ENCODE results near the gene IFNW1.
"Not testable (repeated sequence)": the region's sequence is repeated elsewhere in the genome, so short reads cannot be mapped to it uniquely, and the experiment has no call there.

The IFNW1 gene
- 0 reads per million in 3 experiments for total RNA-seq

GRCh38 chr9:21141427-21141882 is at the start of gene IFNW1:
Gene IFNW1, minus strand, starts transcription at chr9:21141832. Its CDS starts 262 bp downstream, at chr9:21141570.
- DNase-seq, result no peak

DNA sequence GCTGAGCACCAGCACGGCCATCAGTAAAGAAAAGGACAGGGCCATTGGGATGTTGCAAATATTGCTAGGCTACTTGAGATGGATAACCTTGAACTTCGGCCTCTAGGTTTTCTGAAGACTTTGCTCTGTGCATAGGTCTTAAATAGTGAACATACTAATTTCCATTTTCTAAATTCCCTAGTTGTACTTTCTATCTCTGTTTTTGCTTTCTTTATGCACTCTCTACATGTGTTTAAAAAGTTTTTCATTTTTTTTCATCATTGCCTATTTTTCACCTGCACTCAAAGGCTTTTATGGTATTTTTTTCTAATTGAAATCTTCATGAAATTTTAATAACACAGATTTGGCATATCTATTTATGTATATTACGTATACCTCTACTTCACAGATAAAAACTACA is 45.9 kb upstream of the IFNW1 start, which contains the start of gene IFNA4:
Gene IFNA4, minus strand, starts transcription at position 101 of the 400 bp plus-strand sequence. Its CDS starts 56 bp downstream, at position 45.
- not testable (repeated sequence) for DNase-seq

GRCh38 chr9:21182810-21183736 is 41.4 kb upstream of the IFNW1 start:
- peak; percentile 16 for DNase-seq

- no peak for DNase-seq
These were observed 33.0 kb upstream of the IFNW1 start for GRCh38 chr9:21174671-21175070.

DNA sequence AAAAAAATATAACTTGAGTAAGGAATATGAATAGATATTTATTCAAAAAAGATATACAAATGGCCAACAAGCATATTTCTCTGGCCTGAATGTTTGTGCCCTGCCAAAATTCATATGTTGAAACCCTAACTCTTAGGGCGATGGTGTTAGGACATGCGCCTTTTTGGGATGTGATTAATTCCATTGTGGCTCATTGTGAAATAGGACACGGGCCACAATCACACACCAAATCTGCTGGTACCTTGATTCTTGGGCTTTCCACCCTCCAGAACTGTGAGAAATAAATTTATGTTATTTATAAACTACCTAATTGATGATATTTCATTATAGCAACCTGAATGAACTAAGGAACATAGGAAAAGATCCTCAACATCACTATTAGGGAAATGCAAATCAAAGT is 30.5 kb upstream of the IFNW1 start:
- DNase-seq, result no peak

GRCh38 chr9:21171351-21171750 is 29.7 kb upstream of the IFNW1 start:
- no peak for DNase-seq

- not testable (repeated sequence) for DNase-seq
These were observed 24.9 kb upstream of the IFNW1 start, which contains the start of gene IFNA21 for GRCh38 chr9:21166560-21166959. Gene IFNA21, minus strand, starts transcription at chr9:21166660. Its CDS starts 48 bp downstream, at chr9:21166612.

DNA sequence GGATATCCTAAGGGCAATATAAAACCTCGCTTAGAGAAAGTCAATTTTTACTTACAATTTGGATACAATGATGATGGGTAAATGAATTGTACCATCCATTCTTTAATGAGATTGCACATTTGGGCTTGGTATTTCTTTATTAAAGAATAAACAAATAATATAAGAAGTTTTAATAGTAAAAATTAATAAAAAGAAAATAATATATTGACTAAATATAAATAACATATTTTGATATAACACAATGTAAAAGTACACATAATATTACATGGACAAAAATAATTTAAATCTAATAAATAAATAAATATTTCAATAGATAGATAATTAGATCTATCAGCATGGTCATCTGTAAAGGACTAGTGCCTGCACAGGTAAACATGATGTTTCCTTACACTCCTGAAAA is 23.9 kb upstream of the IFNW1 start:
- no peak for DNase-seq

DNA sequence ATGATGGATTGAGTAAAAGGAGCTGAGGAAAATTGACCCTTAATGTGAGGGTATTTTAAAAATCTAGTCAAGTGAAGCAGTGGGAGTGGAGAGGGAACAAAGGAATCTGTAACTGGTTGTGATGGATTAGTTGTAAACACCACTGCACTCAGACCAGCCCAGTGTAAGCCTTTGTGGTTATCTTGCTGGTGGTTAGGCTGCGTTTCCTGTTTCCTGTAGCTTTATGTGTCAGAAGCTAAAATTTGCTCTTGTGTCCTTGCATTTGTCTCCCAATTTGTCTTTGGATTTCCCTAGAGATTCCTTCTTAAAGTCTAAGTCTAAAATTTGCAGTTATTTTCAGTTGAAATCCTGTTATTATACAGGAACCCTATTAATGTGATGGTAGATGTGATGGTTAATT is 18.5 kb upstream of the IFNW1 start:
- DNase-seq, result peak; percentile 41

- no peak for DNase-seq
These were observed 13.9 kb upstream of the IFNW1 start for GRCh38 chr9:21155501-21155900.

DNA sequence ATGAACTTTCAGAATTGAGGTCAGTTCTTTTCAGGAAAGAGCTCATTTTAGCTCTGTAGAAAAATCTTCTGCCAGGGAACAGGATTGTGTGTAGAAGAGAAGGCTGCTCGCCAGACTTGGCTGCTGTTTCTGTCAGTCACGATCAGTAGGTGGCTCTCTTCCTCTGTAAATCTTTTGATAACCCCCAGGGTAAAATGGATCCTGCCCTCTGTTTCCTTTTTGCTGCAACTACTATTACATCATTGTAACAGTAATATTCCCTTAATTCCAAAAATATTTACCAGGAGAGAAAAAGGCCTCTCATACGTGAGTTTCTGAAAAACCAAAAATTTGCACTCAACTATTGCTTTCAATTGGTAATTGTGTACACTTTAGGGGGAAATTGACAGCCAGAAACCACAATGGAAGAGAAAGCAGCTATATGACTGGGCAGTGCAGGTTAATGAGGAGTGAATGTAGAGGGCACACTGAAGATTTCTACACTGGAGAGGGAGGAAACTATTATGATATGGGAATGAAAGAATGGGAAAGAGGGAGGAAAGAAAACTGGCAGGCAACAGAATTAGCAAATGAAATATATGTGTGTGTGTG is 12.5 kb upstream of the IFNW1 start:
- DNase-seq, result peak; percentile 2

GRCh38 chr9:21153336-21154017 is 11.8 kb upstream of the IFNW1 start:
- DNase-seq, result no peak

DNA sequence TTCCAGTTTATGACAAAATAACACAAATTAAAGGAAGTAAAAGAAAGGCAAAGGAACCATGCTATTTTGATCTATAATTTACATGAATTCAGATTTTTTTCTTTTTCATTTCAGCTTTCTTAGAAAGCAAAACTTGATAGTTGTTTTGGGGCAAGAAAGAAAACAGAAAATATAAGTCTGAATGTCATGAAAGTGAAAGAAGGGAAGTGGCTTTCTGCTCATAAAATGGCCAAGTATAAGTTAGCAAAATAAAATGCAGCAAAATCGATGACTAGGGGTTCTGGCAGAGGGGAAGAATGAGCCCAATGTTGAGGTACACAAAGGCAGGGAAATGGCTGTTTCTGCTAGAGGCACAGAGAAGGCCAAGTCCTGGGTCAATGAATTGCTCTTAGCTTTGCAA is 3.0 kb upstream of the IFNW1 start:
- DNase-seq, result no peak

DNA sequence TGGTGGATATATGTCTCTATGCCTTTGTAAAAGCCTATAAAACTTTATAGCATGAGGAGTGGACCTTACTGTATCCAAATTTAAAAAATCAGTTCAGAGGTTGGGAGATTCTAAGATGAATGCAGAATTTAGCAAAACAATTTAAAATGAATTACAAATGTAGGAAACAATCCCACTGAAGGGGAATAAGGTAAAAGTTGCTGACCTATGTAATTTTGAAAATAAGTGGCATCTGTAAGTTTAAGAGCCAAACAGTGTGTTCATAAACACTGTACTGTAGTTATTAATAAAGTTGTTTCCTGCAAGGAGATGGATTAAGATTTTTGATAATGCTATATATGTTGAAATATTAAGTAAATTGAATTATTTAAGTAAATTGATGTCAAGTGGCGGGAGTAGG is 4.6 kb downstream of the IFNW1 start:
- DNase-seq, result no peak

- no peak for DNase-seq
These were observed 5.9 kb downstream of the IFNW1 start for GRCh38 chr9:21135736-21136135.

DNA sequence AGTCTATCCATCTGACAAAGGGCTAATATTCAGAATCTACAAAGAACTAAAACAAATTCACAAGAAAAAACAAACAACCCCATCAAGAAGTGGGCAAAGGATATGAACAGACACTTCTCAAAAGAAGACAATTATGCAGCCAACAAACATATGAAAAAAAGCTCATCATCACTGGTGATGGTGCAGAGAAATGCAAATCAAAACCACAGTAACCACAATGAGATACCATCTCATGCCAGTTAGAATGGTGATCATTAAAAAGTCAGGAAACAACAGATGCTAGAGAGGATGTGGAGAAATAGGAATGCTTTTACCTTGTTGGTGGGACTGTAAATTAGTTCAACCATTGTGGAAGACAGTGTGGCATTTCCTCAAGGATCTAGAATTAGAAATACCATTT is 13.4 kb downstream of the IFNW1 start:
- peak; percentile 16 for DNase-seq

DNA sequence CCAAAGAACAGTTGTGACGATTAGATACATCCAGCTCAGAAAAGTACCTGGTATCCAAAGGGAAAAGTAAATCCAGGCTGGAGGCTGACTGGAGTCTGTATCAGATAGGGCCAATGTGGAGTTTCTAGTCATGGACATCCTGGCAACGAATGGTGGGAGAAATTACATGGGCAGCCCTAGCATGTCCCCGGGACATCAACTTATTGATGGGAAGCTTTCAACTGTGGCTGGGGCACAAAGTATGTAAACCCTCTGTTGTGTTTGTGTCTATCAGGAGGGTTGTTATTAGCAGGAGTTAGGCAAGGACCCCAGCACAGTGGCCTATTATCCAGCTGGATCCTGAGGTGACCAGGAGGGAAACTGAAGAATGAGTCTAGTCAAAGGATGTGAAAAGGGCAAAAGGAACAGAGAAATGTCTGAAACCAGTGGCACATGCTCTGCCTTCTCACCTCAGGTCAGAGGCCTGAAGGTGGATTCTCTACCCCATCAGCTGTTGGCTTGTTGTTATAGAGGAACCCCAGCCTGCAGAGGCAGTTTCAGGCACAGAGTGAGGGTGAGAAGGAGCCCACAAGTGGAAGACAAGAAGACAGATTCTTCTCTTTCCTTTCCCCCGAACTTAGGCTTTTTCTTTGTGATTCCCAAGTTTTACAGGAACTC is 19.9 kb downstream of the IFNW1 start:
- no peak for DNase-seq

DNA sequence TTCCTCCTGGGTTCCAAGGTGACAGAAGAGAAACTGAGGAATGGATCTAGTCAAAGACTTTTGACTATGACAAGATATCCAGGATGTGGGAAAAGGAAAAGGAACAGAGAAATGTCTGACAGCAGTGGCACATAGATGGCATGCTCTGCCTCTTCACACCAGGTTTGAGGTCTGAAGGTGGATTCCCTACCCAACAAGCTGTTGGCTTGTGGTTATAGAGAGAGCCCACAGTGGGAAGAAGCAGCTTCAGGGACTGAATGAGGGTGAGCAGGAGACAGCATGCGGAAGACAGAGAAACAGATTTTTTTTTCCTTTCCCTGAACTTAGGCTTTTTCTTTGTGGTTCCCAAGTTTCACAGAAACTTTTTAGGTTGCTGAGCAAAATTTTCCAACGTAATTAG is 20.6 kb downstream of the IFNW1 start:
- no peak for DNase-seq

DNA sequence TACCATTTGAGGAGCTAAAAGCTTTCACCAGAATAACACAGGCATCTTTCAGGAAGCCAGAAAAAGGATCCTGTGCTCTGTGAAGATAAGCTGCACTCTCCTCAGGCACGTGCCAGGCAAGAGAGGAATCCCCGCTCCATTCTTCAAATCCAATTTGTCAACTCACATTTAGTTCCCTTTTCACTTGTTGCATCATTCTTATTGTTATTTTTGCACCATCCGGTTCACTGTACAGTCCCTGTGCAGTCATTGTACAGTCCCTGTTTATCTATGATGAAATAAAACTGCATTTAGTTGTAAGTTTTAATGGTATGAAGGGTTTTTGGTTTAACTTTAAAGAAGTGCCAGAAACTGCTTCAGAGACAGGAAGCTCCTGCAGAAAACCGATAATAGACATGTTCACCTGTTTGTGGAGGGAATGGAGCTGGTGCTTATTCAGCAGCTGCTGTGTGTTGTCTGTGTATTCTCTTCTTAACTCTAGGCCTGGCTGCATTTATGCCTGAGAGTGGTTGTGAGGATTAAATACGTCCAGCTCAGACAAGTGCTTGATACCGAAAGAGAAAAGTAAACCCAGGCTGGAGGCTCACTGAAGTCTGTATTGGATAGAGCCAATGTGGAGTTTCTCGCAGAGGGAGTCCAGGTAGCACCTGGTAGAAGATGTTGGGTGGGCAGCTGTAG is 22.4 kb downstream of the IFNW1 start:
- DNase-seq, result no peak

DNA sequence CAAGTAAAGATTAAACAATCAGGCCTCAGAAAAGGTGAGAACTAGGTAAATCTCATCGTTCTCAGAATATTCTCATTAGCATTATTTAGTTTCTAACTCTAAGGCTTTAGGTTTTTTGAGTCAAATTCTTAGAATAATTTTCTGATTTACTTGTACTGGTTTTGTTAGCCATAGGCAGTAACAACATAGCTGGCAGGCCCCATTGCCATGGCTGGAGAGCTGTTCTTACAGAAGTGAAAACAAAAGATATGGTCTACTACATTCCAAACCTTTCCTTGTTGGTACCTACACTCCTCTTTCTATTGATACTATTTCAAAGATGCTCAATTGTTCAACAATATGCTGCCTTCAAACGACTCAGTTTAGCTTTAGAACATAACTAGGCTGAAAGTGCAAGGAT is 27.3 kb downstream of the IFNW1 start:
- DNase-seq, result no peak

DNA sequence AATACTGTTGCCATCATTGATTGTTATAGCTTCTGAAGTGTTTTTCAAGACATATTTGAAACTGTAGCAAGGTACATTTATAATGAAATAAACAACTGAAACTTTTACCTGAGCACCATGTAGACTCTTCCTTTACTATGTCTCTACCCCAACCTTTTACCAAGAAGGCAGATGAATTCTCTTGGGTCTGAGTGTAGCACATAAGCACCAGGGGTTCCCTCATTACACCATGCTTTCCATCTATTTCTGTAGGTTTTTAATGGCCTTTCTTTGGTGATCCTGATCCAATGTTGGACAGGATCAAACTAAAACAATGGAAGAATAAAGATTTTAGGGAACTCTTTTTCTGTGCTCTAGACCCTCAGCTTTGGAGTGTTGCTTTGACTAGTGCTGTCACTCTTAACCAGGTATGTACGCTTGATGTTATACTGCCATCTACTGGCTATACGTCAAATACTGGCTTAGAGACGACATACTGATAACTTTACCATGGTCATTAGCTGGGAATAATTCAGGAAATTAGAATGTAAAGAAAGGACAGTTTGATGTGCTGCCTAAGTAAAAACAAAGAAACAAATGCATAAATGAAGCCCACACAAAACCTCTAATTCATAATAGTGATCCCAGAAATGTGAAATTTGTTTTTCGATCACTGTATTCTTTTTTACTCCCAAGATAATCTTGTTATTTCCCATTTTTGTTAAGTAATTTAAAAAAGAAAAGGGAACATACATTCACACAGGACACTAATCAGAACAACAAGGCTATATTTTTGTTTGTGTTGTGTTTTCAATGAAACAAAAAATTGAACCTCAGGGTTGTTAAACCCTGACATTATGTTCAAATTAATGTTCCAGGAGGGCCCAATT is 30.7 kb downstream of the IFNW1 start:
- DNase-seq, result peak; percentile 47

Data from central memory CD4-positive, alpha-beta T cell (primary cell).